ENCODE results near the gene KLHL29. TPM values are rescaled to one million over a fixed set of nuclear protein-coding genes. Genes with fewer than 3 reads are reported as not detected.

Gene KLHL29
- total RNA-seq, 1 donor from 2014 or later = 5.0 TPM

- H3K27me3 Mint-ChIP-seq (ENCODE audit: unreplicated experiment) = no peaks in the 10 kb centered on the region
- no peaks in the 10 kb centered on the region for H3K36me3 Mint-ChIP-seq (ENCODE audit: unreplicated experiment)
- H3K27ac Mint-ChIP-seq (ENCODE audit: unreplicated experiment) = no peak overlapping the region
These were observed 283.9 kb downstream of the KLHL29 start for GRCh38 chr2:23668756-23669304.

GRCh38 chr2:23669413-23670244 lies 284.6 kb downstream of the KLHL29 start:
- no peaks in the 10 kb centered on the region for H3K27me3 Mint-ChIP-seq (ENCODE audit: unreplicated experiment)
- no peaks in the 10 kb centered on the region for H3K36me3 Mint-ChIP-seq (ENCODE audit: unreplicated experiment)
- H3K4me3 Mint-ChIP-seq (ENCODE audit: unreplicated experiment) = no peak overlapping the region
- no peak for DNase-seq (ENCODE audit: extremely low spot score, unreplicated experiment)
- H3K9me3 Mint-ChIP-seq (ENCODE audit: unreplicated experiment) = no peaks in the 10 kb centered on the region
- TF ChIP-seq CTCF (IDR thresholded peaks at IDR 0.05) = no peak
- H3K27ac Mint-ChIP-seq (ENCODE audit: unreplicated experiment) = no peak overlapping the region
- peaks cover 7% of the 10 kb centered on the region for H3K4me1 Mint-ChIP-seq (ENCODE audit: unreplicated experiment)

More at GRCh38 chr2:23668756-23669304, 283.9 kb downstream of the KLHL29 start:
- TF ChIP-seq CTCF (IDR thresholded peaks at IDR 0.05) = no peak
- Mint-ChIP-seq H3K9me3 (ENCODE audit: unreplicated experiment) (no peaks in the 10 kb centered on the region), H3K4me3 (ENCODE audit: unreplicated experiment) (no peak overlapping the region), H3K4me1 (ENCODE audit: unreplicated experiment) (peaks cover 7% of the 10 kb centered on the region)
- no peak for DNase-seq (ENCODE audit: extremely low spot score, unreplicated experiment)

- no peak for TF ChIP-seq CTCF (IDR thresholded peaks at IDR 0.05)
- Mint-ChIP-seq H3K27me3 (ENCODE audit: unreplicated experiment) (no peaks in the 10 kb centered on the region), H3K27ac (ENCODE audit: unreplicated experiment) (no peak overlapping the region), H3K9me3 (ENCODE audit: unreplicated experiment) (no peaks in the 10 kb centered on the region), H3K4me3 (ENCODE audit: unreplicated experiment) (no peak overlapping the region), H3K4me1 (ENCODE audit: unreplicated experiment) (peaks cover 7% of the 10 kb centered on the region), H3K36me3 (ENCODE audit: unreplicated experiment) (no peaks in the 10 kb centered on the region)
- no peak for DNase-seq (ENCODE audit: extremely low spot score, unreplicated experiment)
These were observed 285.2 kb downstream of the KLHL29 start for GRCh38 chr2:23670245-23670592.

GRCh38 chr2:23673082-23673481 lies 288.1 kb downstream of the KLHL29 start:
- H3K9me3 Mint-ChIP-seq (ENCODE audit: unreplicated experiment) = no peaks in the 10 kb centered on the region
- no peak overlapping the region for H3K27ac Mint-ChIP-seq (ENCODE audit: unreplicated experiment)
- H3K4me1 Mint-ChIP-seq (ENCODE audit: unreplicated experiment) = peaks cover 7% of the 10 kb centered on the region
- no peak for DNase-seq (ENCODE audit: extremely low spot score, unreplicated experiment)
- no peaks in the 10 kb centered on the region for H3K36me3 Mint-ChIP-seq (ENCODE audit: unreplicated experiment)
- TF ChIP-seq CTCF (IDR thresholded peaks at IDR 0.05) = no peak
- no peaks in the 10 kb centered on the region for H3K27me3 Mint-ChIP-seq (ENCODE audit: unreplicated experiment)
- H3K4me3 Mint-ChIP-seq (ENCODE audit: unreplicated experiment) = no peak overlapping the region

- H3K36me3 Mint-ChIP-seq (ENCODE audit: unreplicated experiment) = no peaks in the 10 kb centered on the region
- peaks cover 5% of the 10 kb centered on the region for H3K4me1 Mint-ChIP-seq (ENCODE audit: unreplicated experiment)
- no peaks in the 10 kb centered on the region for H3K27me3 Mint-ChIP-seq (ENCODE audit: unreplicated experiment)
- no peak overlapping the region for H3K4me3 Mint-ChIP-seq (ENCODE audit: unreplicated experiment)
- H3K9me3 Mint-ChIP-seq (ENCODE audit: unreplicated experiment) = no peaks in the 10 kb centered on the region
- no peak for TF ChIP-seq CTCF (IDR thresholded peaks at IDR 0.05)
- H3K27ac Mint-ChIP-seq (ENCODE audit: unreplicated experiment) = no peak overlapping the region
- DNase-seq (ENCODE audit: extremely low spot score, unreplicated experiment) = no peak
These were observed 289.1 kb downstream of the KLHL29 start for GRCh38 chr2:23673830-23674679.
